PC-9 (cell line): ENCODE results near the gene DDX39A. TPM values are rescaled to one million over a fixed set of nuclear protein-coding genes. Genes with fewer than 3 reads are reported as not detected.
"Not testable (repeated sequence)": the region's sequence is repeated elsewhere in the genome, so short reads cannot be mapped to it uniquely, and the experiment has no call there.

ENCODE experiments used
- BruUV-seq: library from RNA; stranded (reverse); fragments of 400-500 nt; replicated peaks from 2 replicates; lab custom pipeline; 2021; lab: Mats Ljungman, UMichigan
- CTCF ChIA-PET: fragments of 300-600 bp; sonication (Branson Sonifier 250); formaldehyde crosslinking; loops from one replicate; lab custom pipeline; 2022; ENCODE audit warnings: antibody characterized with exemption; lab: Charles Lee
- POLR2A ChIA-PET: fragments of 300-600 bp; sonication (Branson Sonifier 250); formaldehyde crosslinking; loops from one replicate; lab custom pipeline; 2022; ENCODE audit warnings: antibody characterized with exemption; ENCODE audit not compliant: unreplicated experiment; lab: Charles Lee
- DNase-seq, 2 experiments: peaks; one replicate each; pipeline versions ENCODE4 v3.0.0 to v3.0.0-alpha.2; 2015 to 2022; ENCODE audit warnings: mixed read lengths in 1 of 2
- H2AFZ ChIP-seq: fragments of 200-600 bp; sonication (generic); 2 replicates; pipeline ENCODE4 v1.8.1; 2017; ENCODE audit warnings: antibody characterized with exemption
- H3F3A ChIP-seq: fragments of 200-600 bp; sonication (generic); 2 replicates; pipeline ENCODE4 v1.8.1; 2017; ENCODE audit warnings: antibody characterized with exemption, mild to moderate bottlenecking, low read depth; ENCODE audit not compliant: insufficient read depth
- H3K27ac ChIP-seq: fragments of 200-600 bp; sonication (generic); 2 replicates; pipeline ENCODE4 v1.6.1; 2016; ENCODE audit warnings: mixed run types
- H3K27me3 ChIP-seq: fragments of 200-600 bp; sonication (generic); 2 replicates; pipeline ENCODE4 v1.6.1; 2016; ENCODE audit warnings: low read depth, mixed run types; ENCODE audit not compliant: insufficient read depth
- H3K36me3 ChIP-seq: fragments of 200-600 bp; sonication (generic); 2 replicates; pipeline ENCODE4 v1.6.1; 2016; ENCODE audit warnings: low read depth, mixed run types
- H3K4me1 ChIP-seq: fragments of 200-600 bp; sonication (generic); replicated peaks from 2 replicates; pipeline ENCODE4 v1.6.1; 2016; ENCODE audit warnings: mixed run types; ENCODE audit not compliant: insufficient read depth
- H3K4me2 ChIP-seq: fragments of 200-600 bp; sonication (generic); 2 replicates; pipeline ENCODE4 v1.6.1; 2017; ENCODE audit warnings: mixed run types
- H3K4me3 ChIP-seq: fragments of 200-600 bp; sonication (generic); 2 replicates; pipeline ENCODE4 v1.6.1; 2016; ENCODE audit warnings: mixed run types
- H3K79me2 ChIP-seq: fragments of 200-600 bp; sonication (generic); 2 replicates; pipeline ENCODE4 v1.6.1; 2017; ENCODE audit warnings: low read depth, mixed run types
- H3K9me2 ChIP-seq: fragments of 200-600 bp; sonication (generic); 2 replicates; pipeline ENCODE4 v1.8.1; 2017; ENCODE audit warnings: mild to moderate bottlenecking; ENCODE audit not compliant: insufficient read depth
- H3K9me3 ChIP-seq: fragments of 200-600 bp; sonication (generic); 2 replicates; pipeline ENCODE4 v1.8.1; 2016; ENCODE audit warnings: low read depth; ENCODE audit not compliant: insufficient read depth
- H4K20me1 ChIP-seq: fragments of 200-600 bp; sonication (generic); 2 replicates; pipeline ENCODE4 v1.8.1; 2017; ENCODE audit not compliant: insufficient read depth
- CTCF ChIP-seq: fragments of 200-600 bp; sonication (generic); conservative IDR thresholded peaks from 2 replicates; pipeline ENCODE4 v1.6.1; 2017; ENCODE audit warnings: mixed run types, antibody characterized with exemption, mild to moderate bottlenecking, moderate library complexity
- EZH2 ChIP-seq: fragments of 200-600 bp; sonication (generic); IDR thresholded peaks from 2 replicates; pipeline ENCODE4 v1.8.0; 2017; ENCODE audit warnings: antibody characterized with exemption, low read depth
- intact Hi-C: fragments of 100-400 bp; cut with micrococcal nuclease; formaldehyde crosslinking; loops from one replicate; pipeline ENCODE4 v1.10.0; 2022; ENCODE audit not compliant: unreplicated experiment
- total RNA-seq: library from RNA; stranded (reverse); gene quantifications from 2 replicates; pipeline ENCODE4 v1.2.3, GENCODE V29; 2021

Gene DDX39A
- total RNA-seq, 1 experiment from 2014 or later = 67.4 TPM

- Histone ChIP-seq H3K4me2 (no peak overlapping the region), H3K4me3 (no peak overlapping the region), H3K79me2 (no peaks in the 10 kb centered on the region), H3K9me2 (no peaks in the 10 kb centered on the region), H3K4me1 (no peaks in the 10 kb centered on the region), H3K27ac (no peak overlapping the region), H3K27me3 (no peaks in the 10 kb centered on the region), H4K20me1 (peaks cover 6% of the 10 kb centered on the region; the same call in 1 of the 2 replicates), H3K36me3 (peaks cover 20% of the 10 kb centered on the region), H3K9me3 (no peaks in the 10 kb centered on the region; the same call in 1 of the 2 replicates), H3F3A (peaks cover 18% of the 10 kb centered on the region), H2AFZ (no peak overlapping the region)
- POLR2A ChIA-PET = no interaction called here
- intact Hi-C loops = no loop called here
- CTCF ChIA-PET = no interaction called here
- TF ChIP-seq EZH2 = no peak
- no TSS peak for BruUV-seq
- no peak for DNase-seq
These were observed 44.6 kb upstream of the DDX39A start for GRCh38 chr19:14463747-14464146.

GRCh38 chr19:14462401-14462800 lies 43.3 kb upstream of the DDX39A start:
- H3K4me2 ChIP-seq, H3F3A ChIP-seq, H3K9me3 ChIP-seq, H2AFZ ChIP-seq, H3K4me1 ChIP-seq, BruUV-seq, H3K27ac ChIP-seq, intact Hi-C loops, H3K4me3 ChIP-seq, POLR2A ChIA-PET, H4K20me1 ChIP-seq, H3K79me2 ChIP-seq, H3K27me3 ChIP-seq, H3K9me2 ChIP-seq, CTCF ChIA-PET, DNase-seq: not testable (repeated sequence)
- H3K36me3 ChIP-seq = peaks cover 14% of the 10 kb centered on the region; the same call in 1 of the 2 replicates

GRCh38 chr19:14460935-14461334 lies 41.8 kb upstream of the DDX39A start:
- H4K20me1 ChIP-seq = 0 out of 2 replicates have a peak, but pooled peaks cover 4% of the 10 kb centered on the region
- DNase-seq = no peak
- H3K27ac ChIP-seq = no peak overlapping the region
- intact Hi-C loops = no loop called here
- H3K79me2 ChIP-seq = no peaks in the 10 kb centered on the region
- TF ChIP-seq CTCF (no peak), EZH2 (no peak)
- H3K9me3 ChIP-seq = no peaks in the 10 kb centered on the region; the same call in 1 of the 2 replicates
- H3K27me3 ChIP-seq = no peaks in the 10 kb centered on the region
- H3K4me2 ChIP-seq = no peak overlapping the region
- H3K9me2 ChIP-seq = no peaks in the 10 kb centered on the region
- no peaks in the 10 kb centered on the region for H3K4me1 ChIP-seq
- no TSS peak for BruUV-seq
- H2AFZ ChIP-seq = no peak overlapping the region
- ChIA-PET CTCF (no interaction called here), POLR2A (no interaction called here)
- no peak overlapping the region for H3K4me3 ChIP-seq
- peaks cover 7% of the 10 kb centered on the region; the same call in 1 of the 2 replicates for H3K36me3 ChIP-seq
- peaks cover 7% of the 10 kb centered on the region; the same call in 1 of the 2 replicates for H3F3A ChIP-seq

- Histone ChIP-seq H3K27ac (no peak overlapping the region), H4K20me1 (no peaks in the 10 kb centered on the region), H3K9me2 (no peaks in the 10 kb centered on the region), H3K79me2 (no peaks in the 10 kb centered on the region), H2AFZ (no peak overlapping the region), H3F3A (peaks cover 14% of the 10 kb centered on the region; the same call in 1 of the 2 replicates), H3K9me3 (no peaks in the 10 kb centered on the region), H3K4me1 (no peaks in the 10 kb centered on the region), H3K4me2 (no peak overlapping the region), H3K27me3 (no peaks in the 10 kb centered on the region), H3K36me3 (peaks cover 7% of the 10 kb centered on the region; the same call in 1 of the 2 replicates), H3K4me3 (no peak overlapping the region)
- TF ChIP-seq CTCF (no peak), EZH2 (no peak)
- no TSS peak for BruUV-seq
- intact Hi-C loops = no loop called here
- DNase-seq = no peak
- ChIA-PET CTCF (no interaction called here), POLR2A (no interaction called here)
These were observed 40.6 kb upstream of the DDX39A start for GRCh38 chr19:14459703-14460102.

- H3K27ac ChIP-seq, H3K4me3 ChIP-seq, DNase-seq, intact Hi-C loops, H3K79me2 ChIP-seq, CTCF ChIA-PET, H3K4me2 ChIP-seq, H3K9me3 ChIP-seq, H3K27me3 ChIP-seq, H3K9me2 ChIP-seq, BruUV-seq, H2AFZ ChIP-seq, H3K4me1 ChIP-seq: not testable (repeated sequence)
- peaks cover 38% of the 10 kb centered on the region for H3F3A ChIP-seq
- POLR2A ChIA-PET = interaction anchor here (0.7 kb wide), 1 partner anchor 410 kb away, joined by 11 read pairs; no protein-coding TSS in a partner anchor
- peaks cover 19% of the 10 kb centered on the region for H4K20me1 ChIP-seq
- H3K36me3 ChIP-seq = peaks cover 35% of the 10 kb centered on the region
These were observed 33.2 kb upstream of the DDX39A start for GRCh38 chr19:14452303-14452702.
